HG03521 (cell line): ENCODE measurements around the gene HSF2BP.
"Not testable (repeated sequence)": the region's sequence is repeated elsewhere in the genome, so short reads cannot be mapped to it uniquely, and the experiment has no call there.

Experiments used
- ATAC-seq: cut with Tn5 transposase; IDR thresholded peaks from one replicate; pipeline ENCODE4 v1.9.1; 2021; ENCODE audit warnings: mild to moderate bottlenecking, moderate library complexity; ENCODE audit not compliant: unreplicated experiment

HSF2BP gene

GRCh38 chr21:43659136-43660000 is at the start of gene HSF2BP, which contains the start of gene RRP1B:
Gene HSF2BP (minus strand): TSS chr21:43659488. CDS start chr21:43658096, 1,392 bp downstream.
Gene RRP1B (plus strand): TSS chr21:43659560. CDS start chr21:43659665, 105 bp downstream.
- ATAC-seq, result peak; percentile 82

GRCh38 chr21:43708745-43709381 is 49.6 kb upstream of the HSF2BP start:
- no peak for ATAC-seq

- ATAC-seq, result no peak
Measured at GRCh38 chr21:43707462-43707861, 48.2 kb upstream of the HSF2BP start.

GRCh38 chr21:43703035-43703880 is 44.0 kb upstream of the HSF2BP start:
- ATAC-seq, result no peak

- ATAC-seq, result no peak
Measured at GRCh38 chr21:43702785-43703034, 43.4 kb upstream of the HSF2BP start.

- ATAC-seq, result no peak
Measured at GRCh38 chr21:43701936-43702784, 42.9 kb upstream of the HSF2BP start.

- no peak for ATAC-seq
Measured at GRCh38 chr21:43699933-43700599, 40.8 kb upstream of the HSF2BP start.

- not testable (repeated sequence) for ATAC-seq
Measured at GRCh38 chr21:43699492-43699777, 40.1 kb upstream of the HSF2BP start.

- ATAC-seq, result no peak
Measured at GRCh38 chr21:43697758-43698643, 38.7 kb upstream of the HSF2BP start.

GRCh38 chr21:43696214-43696613 is 36.9 kb upstream of the HSF2BP start:
- no peak for ATAC-seq

GRCh38 chr21:43694437-43695079 is 35.3 kb upstream of the HSF2BP start:
- ATAC-seq, result no peak

- ATAC-seq, result no peak
Measured at GRCh38 chr21:43693981-43694380, 34.7 kb upstream of the HSF2BP start.

- ATAC-seq, result no peak
Measured at GRCh38 chr21:43692949-43693348, 33.7 kb upstream of the HSF2BP start.

GRCh38 chr21:43691801-43692200 is 32.5 kb upstream of the HSF2BP start:
- no peak for ATAC-seq

GRCh38 chr21:43691086-43691795 is 32.0 kb upstream of the HSF2BP start:
- no peak for ATAC-seq

- no peak for ATAC-seq
Measured at GRCh38 chr21:43690346-43690745, 31.1 kb upstream of the HSF2BP start.

GRCh38 chr21:43689556-43690337 is 30.5 kb upstream of the HSF2BP start:
- ATAC-seq, result no peak
